ENCODE measurements around the gene OPHN1.

Gene OPHN1

GRCh38 chrX:68424719-68425118, 8.6 kb downstream of the OPHN1 start:
- no peak overlapping the region for H3K4me3 ChIP-seq (ENCODE audit: low read depth, low read length)
- no peak overlapping the region for H2BK12ac ChIP-seq (ENCODE audit: low read length)
- H3K36me3 ChIP-seq (ENCODE audit: control insufficient read depth in 1 of 2, insufficient read depth in 2 of 2, low read length in 2 of 2) = no peaks in the 10 kb centered on the region
- H3K27me3 ChIP-seq (ENCODE audit: insufficient read depth, low read length) = no peaks in the 10 kb centered on the region
- H4K12ac ChIP-seq (ENCODE audit: low read depth, low read length) = no peak overlapping the region
- no peak overlapping the region for H4K91ac ChIP-seq (ENCODE audit: low read depth, low read length)
- H2AK5ac ChIP-seq (ENCODE audit: low read length) = no peak overlapping the region
- H4K8ac ChIP-seq (ENCODE audit: low read depth, low read length) = no peak overlapping the region
- DNase-seq = no peak
- no peak overlapping the region for H2BK120ac ChIP-seq (ENCODE audit: insufficient read depth, low read length, poor library complexity)
- no peak overlapping the region for H3K23ac ChIP-seq (ENCODE audit: low read length)
- no peaks in the 10 kb centered on the region for H3K4me1 ChIP-seq (ENCODE audit: control insufficient read depth in 1 of 2, insufficient read depth in 2 of 2, low read length in 2 of 2)
- no CpG with 5 or more reads among the region's 1 CpG for WGBS (ENCODE audit: extremely low coverage, insufficient coverage, insufficient read length)
- no peak overlapping the region for H2AFZ ChIP-seq (ENCODE audit: insufficient read depth, low read length, poor library complexity)
- no peak overlapping the region for H3K4ac ChIP-seq (ENCODE audit: low read depth, low read length)
- no peak overlapping the region for H3K27ac ChIP-seq (ENCODE audit: low read depth, low read length)
- H3K18ac ChIP-seq (ENCODE audit: low read length) = no peak overlapping the region
- no peaks in the 10 kb centered on the region for H3K79me2 ChIP-seq (ENCODE audit: control insufficient read depth, insufficient read depth, low read length, poor library complexity)
- no peak overlapping the region for H3K9ac ChIP-seq (ENCODE audit: low read length)
- H3K9me3 ChIP-seq (ENCODE audit: insufficient read depth, low read depth, low read length) = no peaks in the 10 kb centered on the region
- H3K14ac ChIP-seq (ENCODE audit: low read length) = no peak overlapping the region
- no peak overlapping the region for H3K4me2 ChIP-seq (ENCODE audit: low read length)
- H2BK5ac ChIP-seq (ENCODE audit: low read depth, low read length, poor library complexity) = no peak overlapping the region
- no peaks in the 10 kb centered on the region for H3K79me1 ChIP-seq (ENCODE audit: low read length)

GRCh38 chrX:68422478-68422877, 10.8 kb downstream of the OPHN1 start:
- no peak for DNase-seq
- Histone ChIP-seq H2AFZ (ENCODE audit: insufficient read depth, low read length, poor library complexity) (no peak overlapping the region), H3K4ac (ENCODE audit: low read depth, low read length) (no peak overlapping the region), H3K4me3 (ENCODE audit: low read depth, low read length) (no peak overlapping the region), H2BK120ac (ENCODE audit: insufficient read depth, low read length, poor library complexity) (no peak overlapping the region), H3K4me2 (ENCODE audit: low read length) (no peak overlapping the region), H3K27ac (ENCODE audit: low read depth, low read length) (no peak overlapping the region), H2AK5ac (ENCODE audit: low read length) (no peak overlapping the region), H3K9ac (ENCODE audit: low read length) (no peak overlapping the region), H3K18ac (ENCODE audit: low read length) (no peak overlapping the region), H3K4me1 (ENCODE audit: control insufficient read depth in 1 of 2, insufficient read depth in 2 of 2, low read length in 2 of 2) (peaks cover 3 to 8% of the 10 kb centered on the region in 2 experiments), H2BK12ac (ENCODE audit: low read length) (no peak overlapping the region), H3K36me3 (ENCODE audit: control insufficient read depth in 1 of 2, insufficient read depth in 2 of 2, low read length in 2 of 2) (no peaks in the 10 kb centered on the region), H3K79me2 (ENCODE audit: control insufficient read depth, insufficient read depth, low read length, poor library complexity) (no peaks in the 10 kb centered on the region), H3K79me1 (ENCODE audit: low read length) (no peaks in the 10 kb centered on the region), H3K23ac (ENCODE audit: low read length) (no peak overlapping the region), H3K9me3 (ENCODE audit: insufficient read depth, low read depth, low read length) (no peaks in the 10 kb centered on the region), H4K91ac (ENCODE audit: low read depth, low read length) (no peak overlapping the region), H4K8ac (ENCODE audit: low read depth, low read length) (no peak overlapping the region), H4K12ac (ENCODE audit: low read depth, low read length) (no peak overlapping the region), H2BK5ac (ENCODE audit: low read depth, low read length, poor library complexity) (no peak overlapping the region), H3K27me3 (ENCODE audit: insufficient read depth, low read length) (no peaks in the 10 kb centered on the region), H3K14ac (ENCODE audit: low read length) (no peak overlapping the region)

- Histone ChIP-seq H3K36me3 (ENCODE audit: control insufficient read depth in 1 of 2, insufficient read depth in 2 of 2, low read length in 2 of 2) (no peaks in the 10 kb centered on the region), H2BK120ac (ENCODE audit: insufficient read depth, low read length, poor library complexity) (no peak overlapping the region), H4K8ac (ENCODE audit: low read depth, low read length) (no peak overlapping the region), H2BK12ac (ENCODE audit: low read length) (no peak overlapping the region), H3K9me3 (ENCODE audit: insufficient read depth, low read depth, low read length) (no peaks in the 10 kb centered on the region), H4K91ac (ENCODE audit: low read depth, low read length) (no peak overlapping the region), H2AK5ac (ENCODE audit: low read length) (no peak overlapping the region), H3K9ac (ENCODE audit: low read length) (no peak overlapping the region), H2AFZ (ENCODE audit: insufficient read depth, low read length, poor library complexity) (no peak overlapping the region), H4K12ac (ENCODE audit: low read depth, low read length) (no peak overlapping the region), H3K79me2 (ENCODE audit: control insufficient read depth, insufficient read depth, low read length, poor library complexity) (no peaks in the 10 kb centered on the region), H2BK5ac (ENCODE audit: low read depth, low read length, poor library complexity) (no peak overlapping the region), H3K18ac (ENCODE audit: low read length) (no peak overlapping the region), H3K14ac (ENCODE audit: low read length) (no peak overlapping the region), H3K4ac (ENCODE audit: low read depth, low read length) (no peak overlapping the region), H3K4me3 (ENCODE audit: low read depth, low read length) (no peak overlapping the region), H3K27ac (ENCODE audit: low read depth, low read length) (no peak overlapping the region), H3K27me3 (ENCODE audit: insufficient read depth, low read length) (no peaks in the 10 kb centered on the region), H3K4me2 (ENCODE audit: low read length) (no peak overlapping the region), H3K4me1 (ENCODE audit: control insufficient read depth in 1 of 2, insufficient read depth in 2 of 2, low read length in 2 of 2) (peaks cover 3 to 8% of the 10 kb centered on the region in 2 experiments), H3K79me1 (ENCODE audit: low read length) (no peaks in the 10 kb centered on the region), H3K23ac (ENCODE audit: low read length) (no peak overlapping the region)
- WGBS (ENCODE audit: extremely low coverage, insufficient coverage, insufficient read length) = no CpG with 5 or more reads among the region's 3 CpGs
- no peak for DNase-seq
Observed at GRCh38 chrX:68421636-68422035, 11.7 kb downstream of the OPHN1 start.

GRCh38 chrX:68420559-68420958, 12.7 kb downstream of the OPHN1 start:
- no peak overlapping the region for H3K18ac ChIP-seq (ENCODE audit: low read length)
- H3K14ac ChIP-seq (ENCODE audit: low read length) = no peak overlapping the region
- no peak overlapping the region for H2BK12ac ChIP-seq (ENCODE audit: low read length)
- no CpG with 5 or more reads among the region's 2 CpGs for WGBS (ENCODE audit: extremely low coverage, insufficient coverage, insufficient read length)
- no peak overlapping the region for H2BK5ac ChIP-seq (ENCODE audit: low read depth, low read length, poor library complexity)
- H3K9me3 ChIP-seq (ENCODE audit: insufficient read depth, low read depth, low read length) = no peaks in the 10 kb centered on the region
- no peak overlapping the region for H3K4me2 ChIP-seq (ENCODE audit: low read length)
- no peaks in the 10 kb centered on the region for H3K36me3 ChIP-seq (ENCODE audit: control insufficient read depth in 1 of 2, insufficient read depth in 2 of 2, low read length in 2 of 2)
- no peak overlapping the region for H4K12ac ChIP-seq (ENCODE audit: low read depth, low read length)
- H3K9ac ChIP-seq (ENCODE audit: low read length) = no peak overlapping the region
- no peak overlapping the region for H2AK5ac ChIP-seq (ENCODE audit: low read length)
- no peak overlapping the region for H2BK120ac ChIP-seq (ENCODE audit: insufficient read depth, low read length, poor library complexity)
- no peak overlapping the region for H3K4me3 ChIP-seq (ENCODE audit: low read depth, low read length)
- no peak overlapping the region for H3K27ac ChIP-seq (ENCODE audit: low read depth, low read length)
- H3K79me1 ChIP-seq (ENCODE audit: low read length) = no peaks in the 10 kb centered on the region
- H3K79me2 ChIP-seq (ENCODE audit: control insufficient read depth, insufficient read depth, low read length, poor library complexity) = no peaks in the 10 kb centered on the region
- H3K4ac ChIP-seq (ENCODE audit: low read depth, low read length) = no peak overlapping the region
- peak; percentile 44 to 64 for DNase-seq
- no peak overlapping the region for H3K23ac ChIP-seq (ENCODE audit: low read length)
- H2AFZ ChIP-seq (ENCODE audit: insufficient read depth, low read length, poor library complexity) = no peak overlapping the region
- H4K8ac ChIP-seq (ENCODE audit: low read depth, low read length) = no peak overlapping the region
- H3K4me1 ChIP-seq (ENCODE audit: control insufficient read depth in 1 of 2, insufficient read depth in 2 of 2, low read length in 2 of 2) = peaks cover 3 to 8% of the 10 kb centered on the region in 2 experiments
- H4K91ac ChIP-seq (ENCODE audit: low read depth, low read length) = no peak overlapping the region
- no peaks in the 10 kb centered on the region for H3K27me3 ChIP-seq (ENCODE audit: insufficient read depth, low read length)

Data from trophoblast cell (in vitro differentiated cells and primary cell).